ENCODE data around the gene HMGB1. TPM values are rescaled to one million over a fixed set of nuclear protein-coding genes. Genes with fewer than 3 reads are reported as not detected.
"Not testable (repeated sequence)": the region's sequence is repeated elsewhere in the genome, so short reads cannot be mapped to it uniquely, and the experiment has no call there.

HMGB1 gene
- total RNA-seq, 2 donors from 2014 or later, result 277 to 445 TPM

- Histone ChIP-seq H3K9me3 (no peaks in the 10 kb centered on the region), H3K27me3 (no peaks in the 10 kb centered on the region), H3K4me1 (no peaks in the 10 kb centered on the region), H3K36me3 (peaks cover under 1% of the 10 kb centered on the region), H3K27ac (no peak overlapping the region), H3K9ac (ENCODE audit: low read depth in 2 of 2, low read length in 2 of 2) (no peak overlapping the region), H3K4me3 (no peak overlapping the region)
- DNase-seq, result no peak
- TF ChIP-seq CTCF (IDR thresholded peaks at IDR 0.05), result no peak
- intact Hi-C loops (cut with DNase I), result loop anchor here (10.0 kb wide), 1 partner anchor 321 kb away; no protein-coding TSS in a partner anchor
These were observed 9.4 kb downstream of the HMGB1 start for GRCh38 chr13:30456290-30456689.

GRCh38 chr13:30454991-30455390 lies 10.7 kb downstream of the HMGB1 start:
- no peak overlapping the region for H3K9ac ChIP-seq (ENCODE audit: low read depth in 2 of 2, low read length in 2 of 2)
- no peak overlapping the region for H3K4me3 ChIP-seq
- intact Hi-C loops (cut with DNase I), result loop anchor here (10.0 kb wide), 1 partner anchor 320 kb away; no protein-coding TSS in a partner anchor
- no peaks in the 10 kb centered on the region for H3K36me3 ChIP-seq
- H3K9me3 ChIP-seq, result no peaks in the 10 kb centered on the region
- H3K27ac ChIP-seq, result no peak overlapping the region
- H3K4me1 ChIP-seq, result no peaks in the 10 kb centered on the region
- no peak for TF ChIP-seq CTCF (IDR thresholded peaks at IDR 0.05)
- no peak for DNase-seq
- H3K27me3 ChIP-seq, result no peaks in the 10 kb centered on the region

GRCh38 chr13:30453727-30454126 lies 12.0 kb downstream of the HMGB1 start:
- no peak for TF ChIP-seq CTCF (IDR thresholded peaks at IDR 0.05)
- no peaks in the 10 kb centered on the region for H3K27me3 ChIP-seq
- no peaks in the 10 kb centered on the region for H3K36me3 ChIP-seq
- H3K4me3 ChIP-seq, result no peak overlapping the region
- H3K27ac ChIP-seq, result no peak overlapping the region
- no peaks in the 10 kb centered on the region for H3K4me1 ChIP-seq
- DNase-seq, result no peak
- H3K9me3 ChIP-seq, result no peaks in the 10 kb centered on the region
- no peak overlapping the region for H3K9ac ChIP-seq (ENCODE audit: low read depth in 2 of 2, low read length in 2 of 2)
- intact Hi-C loops (cut with DNase I), result loop anchor here (10.0 kb wide), 1 partner anchor 319 kb away; no protein-coding TSS in a partner anchor

GRCh38 chr13:30451476-30451875 lies 14.3 kb downstream of the HMGB1 start:
- not testable (repeated sequence) for H3K9ac ChIP-seq (ENCODE audit: low read depth in 2 of 2, low read length in 2 of 2); DNase-seq; H3K9me3 ChIP-seq; H3K4me3 ChIP-seq; H3K27me3 ChIP-seq; H3K27ac ChIP-seq; H3K4me1 ChIP-seq; H3K36me3 ChIP-seq
- intact Hi-C loops (cut with DNase I), result loop anchor here (10.0 kb wide), 1 partner anchor 317 kb away; no protein-coding TSS in a partner anchor

GRCh38 chr13:30450066-30450465 lies 15.7 kb downstream of the HMGB1 start:
- intact Hi-C loops (cut with DNase I), result loop anchor here (10.0 kb wide), 1 partner anchor 315 kb away; no protein-coding TSS in a partner anchor
- TF ChIP-seq CTCF (IDR thresholded peaks at IDR 0.05), result no peak

GRCh38 chr13:30448441-30448840 lies 17.3 kb downstream of the HMGB1 start:
- intact Hi-C loops (cut with DNase I), result no loop called here
- H3K4me3 ChIP-seq, result no peak overlapping the region
- H3K9ac ChIP-seq (ENCODE audit: low read depth in 2 of 2, low read length in 2 of 2), result no peak overlapping the region
- no peak for TF ChIP-seq CTCF (IDR thresholded peaks at IDR 0.05)
- H3K27me3 ChIP-seq, result no peaks in the 10 kb centered on the region
- H3K27ac ChIP-seq, result no peak overlapping the region
- no peaks in the 10 kb centered on the region for H3K4me1 ChIP-seq
- H3K36me3 ChIP-seq, result no peaks in the 10 kb centered on the region
- no peak for DNase-seq
- no peaks in the 10 kb centered on the region for H3K9me3 ChIP-seq

More at GRCh38 chr13:30450066-30450465, 15.7 kb downstream of the HMGB1 start:
- H3K4me3 ChIP-seq, result no peak overlapping the region
- H3K27me3 ChIP-seq, result no peaks in the 10 kb centered on the region
- no peak overlapping the region for H3K27ac ChIP-seq
- no peak for DNase-seq
- H3K9ac ChIP-seq (ENCODE audit: low read depth in 2 of 2, low read length in 2 of 2), result no peak overlapping the region
- H3K36me3 ChIP-seq, result no peaks in the 10 kb centered on the region
- H3K4me1 ChIP-seq, result no peaks in the 10 kb centered on the region
- no peaks in the 10 kb centered on the region for H3K9me3 ChIP-seq

Data from colonic mucosa (tissue), 4 donors.